Activated CD4-positive, alpha-beta T cell treated with anti-CD3 and anti-CD28 coated beads, Interleukin-2, amount 50 U/mL, for 24 hours (primary cell): ENCODE results near the gene DCXR.
"Not testable (repeated sequence)": the region's sequence is repeated elsewhere in the genome, so short reads cannot be mapped to it uniquely, and the experiment has no call there.

Experiments
- DNase-seq, 2 donors: peaks; one replicate each; pipeline ENCODE4 v3.0.0-alpha.2; 2020; ENCODE audit warnings: low read depth in 1 of 2, low spot score in 1 of 2

DCXR gene

DNA sequence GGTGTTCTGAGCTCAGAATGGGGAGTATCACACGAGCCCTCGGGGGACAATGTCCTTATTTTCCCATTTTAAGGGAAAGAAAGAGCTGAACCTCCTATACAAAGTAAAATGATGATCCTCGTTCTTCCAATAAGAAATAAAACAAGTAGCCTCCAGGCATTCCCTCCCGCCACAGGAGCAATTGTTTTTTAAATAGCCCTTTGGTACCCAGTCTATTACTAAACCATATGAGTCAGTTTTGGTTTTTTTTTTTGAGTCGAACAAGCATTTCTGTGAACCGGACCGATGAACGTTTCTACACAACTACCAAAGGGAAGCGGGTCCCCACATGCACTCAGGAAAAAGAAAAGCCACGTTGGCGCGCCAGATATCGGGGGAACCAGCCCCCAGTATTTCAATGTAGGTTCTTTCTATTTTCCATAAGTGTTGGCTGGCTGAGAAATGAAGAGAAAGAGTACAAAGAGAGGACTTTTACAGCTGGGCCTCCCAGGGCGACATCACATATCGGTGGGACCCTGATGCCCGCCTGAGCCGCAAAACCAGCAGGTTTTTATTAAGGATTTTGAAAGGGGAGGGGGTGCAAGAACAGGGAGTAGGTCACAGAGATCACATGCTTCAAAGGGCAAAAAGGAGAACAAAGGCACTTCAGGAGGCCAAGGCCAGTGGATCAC lies 3.8 kb upstream of the DCXR start:
- no peak for DNase-seq

DNA sequence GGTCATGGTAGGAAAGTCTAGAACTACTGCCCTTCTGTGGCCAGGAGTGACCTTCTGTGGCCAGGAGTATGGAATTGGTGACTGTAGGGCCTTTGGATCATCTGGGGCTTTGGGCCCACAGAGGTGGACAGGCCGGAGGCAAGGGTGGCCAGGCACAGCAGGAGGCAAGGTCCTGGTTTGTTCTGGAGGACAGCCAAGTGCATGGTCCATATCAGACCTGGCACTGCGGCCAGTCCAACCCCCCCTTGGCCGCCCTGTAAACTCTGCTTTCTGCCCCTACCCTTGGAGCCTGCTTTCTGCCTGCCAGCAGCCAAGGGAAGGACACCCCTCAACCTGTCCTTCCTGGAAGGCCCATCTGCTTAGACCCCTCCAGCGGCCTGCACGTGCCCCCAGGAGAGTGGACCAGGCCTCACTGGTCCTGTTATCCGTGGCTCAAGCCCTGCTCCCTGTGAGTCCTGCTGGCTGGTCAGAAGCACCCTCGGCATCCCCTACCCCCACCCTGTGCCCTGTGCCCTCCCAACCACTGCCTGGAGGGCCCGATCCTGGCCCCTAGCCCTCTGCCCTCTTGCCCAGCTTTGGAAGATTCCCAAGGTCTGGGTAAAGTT lies 2.3 kb upstream of the DCXR start:
- DNase-seq, result no peak

DNA sequence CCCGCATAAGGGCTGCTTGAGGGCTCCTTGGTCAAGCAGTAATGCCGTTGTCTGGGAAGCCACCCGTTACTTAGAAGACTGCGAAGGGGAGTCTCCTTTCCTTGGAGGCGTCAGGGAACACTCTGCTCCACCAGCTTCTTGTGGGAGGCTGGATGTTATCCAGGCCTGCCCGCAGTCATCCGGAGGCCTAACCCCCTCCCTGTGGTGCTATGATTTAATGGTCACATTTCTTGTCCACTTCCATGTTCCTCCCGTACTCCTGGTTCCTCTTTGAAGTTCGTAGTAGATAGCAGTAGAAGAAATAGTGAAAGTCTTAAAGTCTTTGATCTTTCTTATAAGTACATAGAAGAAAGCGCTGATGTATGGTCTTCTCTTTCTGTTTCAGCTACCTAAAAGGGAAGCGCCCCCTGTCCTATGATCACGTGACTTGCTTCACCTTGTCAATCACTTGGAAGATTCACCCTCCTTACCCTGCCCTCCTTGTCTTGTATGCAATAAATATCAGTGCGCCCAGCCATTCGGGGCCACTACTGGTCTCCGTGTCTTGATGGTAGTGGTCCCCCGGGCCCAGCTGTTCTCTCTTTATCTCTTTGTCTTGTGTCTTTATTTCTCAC lies 1.4 kb upstream of the DCXR start:
- DNase-seq, result not testable (repeated sequence)

DNA sequence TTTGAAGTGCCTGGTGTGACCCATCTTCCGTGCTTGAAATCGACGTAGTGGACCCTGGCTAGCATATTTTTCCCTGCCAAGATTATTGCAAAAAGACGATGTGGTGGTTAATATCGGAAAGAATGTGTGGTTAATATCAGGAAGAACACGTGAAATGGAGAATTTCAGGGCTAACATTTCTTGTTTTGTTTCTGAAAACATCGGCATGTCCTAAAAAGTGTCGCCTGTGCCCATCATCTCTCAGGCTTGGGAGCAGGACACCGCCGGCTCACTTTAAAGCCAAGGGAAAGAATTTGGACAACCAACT lies 345 bp upstream of the DCXR start:
- no peak for DNase-seq

DNA sequence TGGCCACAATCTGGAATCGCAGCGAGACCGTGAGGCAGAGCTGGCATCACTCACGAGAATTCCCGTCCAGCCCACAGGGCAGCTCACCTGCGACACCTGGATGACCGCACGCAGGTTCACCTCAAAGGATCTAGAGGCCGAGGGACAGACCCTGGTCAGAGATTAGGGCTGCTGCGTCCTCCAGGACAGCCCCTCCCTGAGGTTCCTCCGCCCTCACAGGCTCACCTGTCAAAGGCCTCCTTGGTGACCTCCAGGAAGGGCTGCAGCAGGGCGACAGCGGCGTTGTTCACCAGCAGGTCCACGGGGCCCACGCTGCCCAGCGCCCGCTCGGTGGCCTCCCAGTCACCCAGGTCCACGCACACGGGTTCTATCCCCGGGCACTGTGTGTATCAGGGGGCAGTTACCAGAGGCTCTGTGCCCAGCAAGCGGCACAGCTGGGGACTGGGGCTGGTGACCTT lies 834 bp downstream of the DCXR start:
- no peak for DNase-seq

DNA sequence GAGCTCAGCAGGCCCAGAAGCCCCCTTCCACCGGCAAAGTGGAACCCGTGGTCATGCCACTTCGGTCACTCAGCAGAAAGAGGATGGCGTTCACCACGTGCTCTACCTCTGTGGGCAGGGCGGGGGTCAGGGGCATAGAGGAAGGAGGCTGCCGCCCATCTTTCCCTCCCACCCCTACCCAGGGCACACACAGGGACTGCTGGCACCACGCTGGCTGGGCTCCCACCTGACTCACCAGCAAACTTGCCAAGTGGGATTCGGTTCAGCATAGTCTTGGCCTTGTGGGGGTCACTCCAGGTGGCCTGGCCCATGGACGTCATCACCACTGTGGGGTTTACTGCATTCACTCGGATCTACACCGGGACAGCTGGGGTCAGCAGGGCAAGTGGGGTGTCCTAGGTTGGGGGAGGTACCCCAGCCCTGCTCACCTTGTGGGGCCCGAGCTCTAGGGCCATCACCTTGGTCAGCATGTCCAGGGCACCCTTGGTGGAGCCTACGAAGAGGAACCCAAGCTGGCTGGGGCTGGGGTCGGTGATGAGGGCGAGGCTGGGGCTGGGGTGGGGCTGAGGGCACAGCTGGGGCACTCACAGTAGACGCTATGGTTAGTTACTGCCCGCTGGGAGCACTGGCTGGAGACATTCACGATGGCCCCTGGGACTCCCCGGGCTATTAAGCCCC lies 1.4 kb downstream of the DCXR start:
- DNase-seq, result no peak

DNA sequence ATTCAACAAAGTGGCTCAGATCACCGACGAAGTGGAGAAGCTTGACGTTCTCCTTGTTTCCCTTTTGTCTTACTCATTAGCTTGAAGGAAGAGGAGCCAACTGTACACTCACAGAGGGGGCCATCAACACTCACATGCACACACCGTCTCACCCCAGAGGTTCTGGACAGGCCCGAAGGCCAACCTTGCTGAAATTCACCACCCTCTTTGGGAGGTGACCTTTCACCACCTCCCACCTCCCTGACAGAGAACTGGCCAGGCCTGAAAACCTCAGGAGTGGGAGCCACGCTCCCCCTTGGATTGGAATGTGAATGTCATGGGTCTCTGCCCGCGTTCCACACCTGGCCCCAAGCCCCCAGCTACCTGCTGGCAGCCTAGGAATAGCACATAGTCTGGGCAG lies 2.0 kb downstream of the DCXR start:
- no peak for DNase-seq

DNA sequence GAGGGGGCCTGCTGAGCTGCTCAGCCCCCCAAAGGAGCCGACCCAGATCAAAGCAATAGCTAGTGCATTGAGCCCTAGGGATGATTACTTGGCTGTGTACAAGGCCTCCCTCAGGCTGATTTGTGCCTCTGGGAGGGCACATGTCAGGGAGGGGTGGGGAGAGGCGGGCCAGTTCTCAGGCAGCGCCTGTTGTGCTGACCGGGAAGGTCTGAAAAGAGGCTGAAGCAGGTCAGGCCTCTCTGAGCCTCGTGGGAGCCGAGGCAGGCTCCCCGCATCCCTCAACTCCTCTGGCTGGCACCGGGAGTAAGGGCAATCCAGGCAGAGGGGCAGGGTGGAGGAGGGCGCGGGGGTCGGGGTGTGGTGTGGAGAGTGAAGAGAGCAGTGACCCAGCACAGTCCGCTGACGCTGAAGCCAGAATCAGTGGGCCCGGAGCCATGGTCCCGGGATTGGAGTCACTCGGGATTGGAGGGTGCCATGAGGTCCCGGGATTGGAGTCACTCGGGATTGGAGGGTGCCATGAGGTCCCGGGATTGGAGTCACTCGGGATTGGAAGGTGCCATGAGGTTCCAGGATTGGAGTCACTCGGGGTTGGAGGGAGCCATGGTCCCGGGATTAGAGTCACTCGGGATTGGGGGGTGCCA lies 3.0 kb downstream of the DCXR start:
- no peak for DNase-seq

DNA sequence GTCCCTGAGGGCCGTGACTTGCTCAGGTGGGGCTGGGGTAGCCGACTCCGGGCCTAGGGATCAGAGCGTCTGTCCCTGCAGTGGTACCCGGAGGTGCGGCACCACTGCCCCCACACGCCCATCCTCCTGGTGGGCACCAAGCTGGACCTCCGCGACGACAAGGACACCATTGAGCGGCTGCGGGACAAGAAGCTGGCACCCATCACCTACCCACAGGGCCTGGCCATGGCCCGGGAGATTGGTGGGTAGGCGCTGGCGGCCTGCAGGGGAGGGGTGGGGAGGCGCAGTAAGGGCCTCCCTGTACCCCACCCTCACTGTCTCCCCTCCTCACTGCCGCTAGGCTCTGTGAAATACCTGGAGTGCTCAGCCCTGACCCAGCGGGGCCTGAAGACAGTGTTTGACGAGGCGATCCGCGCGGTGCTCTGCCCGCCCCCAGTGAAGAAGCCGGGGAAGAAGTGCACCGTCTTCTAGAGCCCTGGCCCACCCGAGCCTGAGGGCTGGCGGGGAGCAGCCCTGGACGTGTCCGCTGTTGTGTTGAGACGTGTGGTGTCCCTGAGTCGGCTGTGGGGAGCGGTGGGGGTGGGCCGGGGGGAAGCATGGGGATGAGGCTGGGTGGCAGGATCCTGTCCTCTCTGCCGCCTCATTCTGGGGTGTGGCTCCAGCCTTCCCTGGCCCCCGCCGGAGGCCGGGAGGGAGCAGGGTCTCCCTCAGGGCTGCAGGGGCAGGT lies 4.0 kb downstream of the DCXR start:
- no peak for DNase-seq

DNA sequence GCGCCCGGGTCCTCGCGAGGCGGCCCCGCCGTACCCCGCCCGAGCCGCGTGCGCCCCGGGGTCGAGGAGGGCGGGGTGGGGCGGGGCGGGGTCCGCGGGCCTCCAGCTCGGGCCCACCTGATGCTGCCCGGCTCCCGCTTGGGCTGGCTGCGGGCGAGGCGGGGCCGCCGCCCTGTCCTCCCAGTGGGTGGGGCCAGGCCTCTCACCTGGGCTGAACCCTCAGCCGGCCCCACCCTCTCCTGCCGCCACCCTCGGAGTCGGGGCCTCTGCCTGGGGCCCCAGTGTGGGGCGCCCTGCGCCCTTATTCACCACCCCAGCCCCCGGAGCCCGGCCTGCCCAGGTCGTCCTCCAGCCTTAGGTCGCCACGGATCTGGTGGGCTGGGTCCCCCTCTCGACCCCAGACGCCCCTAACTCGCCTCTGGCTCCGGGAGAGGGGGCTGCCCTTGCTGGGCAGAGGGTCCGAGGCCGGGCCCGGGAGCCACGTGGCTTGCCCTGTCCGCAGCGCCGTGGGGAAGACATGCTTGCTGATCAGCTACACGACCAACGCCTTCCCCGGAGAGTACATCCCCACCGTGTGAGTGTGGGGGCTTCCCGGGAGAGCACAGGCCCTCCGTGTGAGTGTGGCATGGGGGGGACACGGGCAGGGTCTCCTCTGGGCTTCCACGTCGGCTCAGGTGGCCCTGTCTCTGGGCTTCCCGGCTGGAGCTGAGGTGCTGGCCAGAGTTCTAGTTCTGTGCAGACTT lies 5.4 kb downstream of the DCXR start:
- DNase-seq, result no peak

DNA sequence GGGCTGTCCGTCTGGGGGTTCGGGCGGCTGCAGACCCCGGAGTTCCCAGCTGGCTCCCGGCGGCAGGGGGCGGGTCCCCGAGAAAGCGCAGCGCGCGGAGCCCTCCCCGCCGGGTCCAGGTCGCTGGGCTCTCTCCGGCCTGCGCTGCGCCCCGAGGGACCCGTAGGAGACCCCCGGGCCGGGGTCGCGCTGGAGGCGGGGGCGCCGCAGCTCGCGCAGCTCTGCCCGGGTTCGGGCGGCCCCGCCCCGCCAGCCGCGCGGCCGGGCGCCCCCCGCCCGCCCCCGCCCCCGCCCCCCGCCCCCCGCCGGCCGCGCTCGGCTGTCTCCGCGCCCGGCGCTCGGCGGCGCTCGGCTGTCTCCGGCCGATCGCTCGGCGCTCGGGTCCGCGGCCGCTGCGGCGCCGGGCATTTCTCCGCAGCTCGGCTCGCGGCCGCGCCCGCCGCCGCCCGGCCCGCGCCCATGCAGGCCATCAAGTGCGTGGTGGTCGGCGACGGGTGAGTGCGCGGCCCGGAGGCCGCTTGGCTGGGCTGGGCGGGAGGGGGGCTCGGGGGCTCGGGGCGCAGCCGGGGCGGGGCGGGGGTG lies 6.1 kb downstream of the DCXR start, which contains the start of gene RAC3:
Gene RAC3, plus strand, starts transcription at position 376 of the 582 bp plus-strand sequence. Its CDS starts 84 bp downstream, at position 460.
- DNase-seq, result no peak

DNA sequence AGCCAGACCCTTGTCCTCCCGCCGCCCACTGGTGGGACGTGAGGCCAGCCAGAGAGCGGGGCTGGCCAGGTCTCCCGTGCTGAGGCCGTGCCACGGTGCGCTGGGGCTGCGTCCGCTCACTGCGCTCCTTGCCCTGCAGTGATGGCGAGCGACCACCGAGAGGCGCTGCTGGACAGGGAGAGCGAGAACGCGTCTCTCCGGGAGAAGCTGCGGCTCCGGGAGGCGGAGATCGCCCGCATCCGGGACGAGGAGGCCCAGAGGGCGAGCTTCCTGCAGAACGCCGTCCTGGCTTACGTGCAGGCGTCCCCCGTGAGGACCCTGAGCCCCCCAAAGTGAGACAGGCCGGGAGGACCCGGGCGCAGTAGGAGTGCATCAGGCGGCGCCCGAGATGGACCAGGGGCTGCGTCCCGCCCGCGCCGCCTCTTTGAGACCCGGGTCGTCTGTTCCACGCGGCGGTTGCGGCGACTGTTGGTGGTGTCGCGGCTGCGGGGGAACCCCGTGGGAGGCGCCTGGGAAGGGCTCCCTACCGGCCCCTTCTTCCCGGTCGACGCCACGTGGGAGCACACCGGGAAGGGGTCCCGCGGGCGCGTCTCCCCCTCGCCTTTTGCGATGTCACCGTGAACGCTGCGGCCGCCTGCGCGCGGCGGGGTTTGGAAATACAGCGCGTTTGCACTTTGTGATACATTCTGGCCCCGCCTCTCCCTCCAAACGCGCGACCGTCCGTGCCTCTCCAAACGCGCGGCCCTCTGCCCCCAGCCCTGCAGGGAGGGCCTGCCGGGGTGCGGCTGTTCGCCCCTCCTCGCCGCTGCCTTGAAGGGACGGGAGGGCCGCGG lies 6.8 kb downstream of the DCXR start:
- DNase-seq, result peak; percentile 63 to 72

DNA sequence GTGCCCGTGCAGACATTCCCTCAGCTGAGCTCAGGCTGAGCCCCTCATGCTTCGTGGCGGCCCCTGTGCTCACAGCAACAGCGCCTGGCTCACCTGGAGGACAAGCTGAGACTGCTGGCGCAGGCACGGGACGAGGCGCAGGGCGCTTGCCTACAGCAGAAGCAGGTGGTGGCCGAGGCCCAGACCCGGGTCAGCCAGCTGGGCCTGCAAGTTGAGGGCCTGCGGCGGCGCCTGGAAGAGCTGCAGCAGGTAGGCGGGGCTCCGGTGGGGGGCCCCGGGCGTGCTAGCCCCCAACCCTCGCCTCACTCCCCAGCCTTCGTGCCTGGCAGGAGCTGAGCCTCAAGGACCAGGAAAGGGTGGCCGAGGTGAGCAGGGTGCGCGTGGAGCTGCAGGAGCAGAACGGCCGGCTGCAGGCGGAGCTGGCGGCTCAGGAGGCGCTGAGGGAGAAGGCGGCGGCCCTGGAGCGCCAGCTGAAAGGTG lies 7.5 kb downstream of the DCXR start:
- no peak for DNase-seq

DNA sequence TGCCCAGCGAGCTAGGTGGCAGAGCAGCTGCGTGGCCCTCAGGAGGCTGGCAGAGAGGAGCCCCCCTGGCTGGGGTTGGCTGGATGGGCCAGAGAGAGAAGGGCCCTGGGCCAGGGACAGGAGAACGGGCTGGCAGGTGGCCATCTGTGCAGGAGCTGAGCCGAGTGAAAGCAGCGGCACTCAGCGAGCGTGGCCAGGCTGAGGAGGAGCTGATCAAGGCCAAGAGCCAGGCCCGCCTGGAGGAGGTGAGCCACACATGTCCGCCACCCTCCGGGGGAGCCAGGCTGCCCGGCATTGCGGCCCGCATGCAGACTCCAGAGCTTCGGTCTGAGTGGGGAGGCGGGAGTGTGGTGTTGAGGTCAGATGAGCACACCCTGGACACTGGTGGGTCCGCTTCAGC lies 8.1 kb downstream of the DCXR start:
- no peak for DNase-seq

DNA sequence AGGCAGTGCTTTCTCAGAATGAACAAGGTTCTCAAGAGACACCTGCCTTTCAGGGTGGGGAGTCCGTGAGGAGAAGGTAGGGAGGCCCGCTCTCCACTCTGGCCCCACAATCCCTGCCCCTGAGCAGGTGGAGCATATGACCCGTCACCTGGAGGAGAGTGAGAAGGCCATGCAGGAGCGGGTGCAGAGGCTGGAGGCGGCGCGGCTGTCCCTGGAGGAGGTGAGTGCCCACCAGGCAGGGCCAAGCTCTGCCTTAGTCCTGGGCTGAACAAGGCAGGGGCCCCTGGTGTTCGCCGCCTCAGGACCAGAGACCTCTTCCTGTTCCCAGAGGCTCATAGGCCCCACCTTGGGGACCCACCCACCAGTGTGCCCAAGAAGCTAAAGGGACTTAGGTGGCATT lies 8.5 kb downstream of the DCXR start:
- DNase-seq, result no peak

DNA sequence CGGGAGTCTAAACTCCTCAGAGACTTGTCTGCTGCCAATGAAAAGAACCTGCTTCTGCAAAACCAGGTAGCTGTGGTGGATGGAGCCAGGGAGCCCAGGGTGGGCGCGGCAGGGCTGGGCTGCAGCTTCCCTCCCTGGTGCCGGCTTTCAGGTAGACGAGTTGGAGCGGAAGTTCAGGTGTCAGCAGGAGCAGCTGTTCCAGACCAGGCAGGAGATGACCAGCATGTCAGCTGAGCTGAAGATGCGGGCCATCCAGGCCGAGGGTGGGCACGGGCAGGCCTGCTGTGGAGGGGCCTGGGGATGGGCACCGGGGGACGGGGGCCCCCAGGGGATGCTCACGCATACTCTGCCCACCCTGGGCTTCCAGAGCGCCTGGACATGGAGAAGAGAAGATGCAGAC lies 9.3 kb downstream of the DCXR start:
- DNase-seq, result no peak

DNA sequence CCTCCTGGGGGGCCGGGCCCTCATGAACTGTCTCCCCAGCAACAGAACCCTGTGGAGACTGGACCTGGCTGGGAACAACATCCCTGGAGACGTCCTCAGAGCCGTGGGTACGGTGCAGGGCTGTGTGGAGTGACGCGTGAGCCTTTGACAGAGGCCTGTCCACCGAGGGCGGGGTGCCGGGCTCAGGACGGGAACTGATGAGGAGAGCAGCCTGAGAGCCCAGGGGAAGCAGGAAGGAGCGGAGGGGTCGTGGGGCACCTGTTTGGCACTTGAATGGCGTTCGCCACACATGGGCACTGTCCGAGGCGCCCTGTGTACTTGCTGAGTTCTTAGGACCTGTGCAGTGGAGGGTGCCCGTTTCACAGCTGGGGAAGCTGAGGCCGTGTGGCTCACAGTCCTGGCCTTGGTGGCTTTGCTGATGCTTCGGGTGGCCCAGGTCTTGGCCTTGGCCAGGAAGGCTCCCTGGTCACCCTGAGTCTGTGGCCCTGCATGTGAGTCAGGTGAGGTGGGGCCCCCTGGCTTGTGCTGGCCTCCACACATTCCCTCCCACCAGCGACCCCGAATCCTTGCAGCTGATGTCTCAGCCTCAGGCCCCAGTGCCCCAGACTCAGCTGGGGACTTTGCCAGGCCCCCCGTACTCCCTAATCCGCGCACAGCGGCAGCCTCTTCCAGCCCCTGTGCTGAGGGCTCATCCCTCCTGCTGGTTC lies 11.9 kb downstream of the DCXR start:
- DNase-seq, result no peak

DNA sequence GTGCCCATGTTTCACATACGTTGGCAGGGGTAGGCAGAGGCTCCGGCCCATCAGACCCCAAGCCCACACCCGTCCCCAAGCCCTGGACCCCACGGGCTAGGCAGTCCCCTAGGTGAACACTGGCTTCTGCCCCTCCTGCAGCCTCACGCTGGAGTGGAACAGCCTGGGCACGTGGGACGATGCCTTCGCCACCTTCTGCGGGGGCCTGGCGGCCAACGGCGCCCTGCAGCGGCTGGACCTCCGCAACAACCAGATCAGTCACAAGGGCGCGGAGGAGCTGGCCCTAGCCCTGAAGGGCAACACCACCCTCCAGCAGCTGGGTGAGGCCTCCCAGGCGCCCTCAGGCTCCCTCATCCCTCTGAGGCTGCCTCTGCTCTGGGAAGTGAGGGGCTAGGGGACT lies 12.6 kb downstream of the DCXR start:
- no peak for DNase-seq
